ENCODE results near the gene CNTN4.

Gene CNTN4

DNA sequence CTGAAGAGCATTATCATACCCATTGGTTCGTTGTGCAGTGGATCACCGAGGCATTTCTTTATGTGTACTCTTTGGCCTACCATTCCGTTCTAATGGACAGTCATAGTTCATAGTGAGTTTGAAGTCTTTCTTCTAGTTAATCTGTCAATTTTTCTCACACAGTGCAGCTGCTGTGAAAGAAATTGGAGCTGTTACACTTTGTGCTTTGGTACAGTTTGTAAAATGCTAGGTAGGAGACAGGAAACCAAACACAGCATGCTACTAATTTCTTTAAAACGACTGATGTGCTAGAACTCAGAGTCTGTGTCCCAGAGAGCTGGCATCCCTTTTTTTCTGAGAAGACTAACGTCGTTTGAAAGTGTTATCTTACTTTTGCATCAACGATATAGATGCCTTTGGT, 218.9 kb downstream of the CNTN4 start:
- DNase-seq (ENCODE audit: low read depth in 1 of 2, low spot score in 1 of 2), result no peak
- H3K27me3 ChIP-seq (ENCODE audit: insufficient read depth, poor library complexity, severe bottlenecking), result no peaks in the 10 kb centered on the region
- H3K4me3 ChIP-seq (replicated peaks; ENCODE audit: insufficient read depth, low read length), result no peak overlapping the region
- no peak overlapping the region for H3K27ac ChIP-seq (replicated peaks)
- TF ChIP-seq CTCF (IDR thresholded peaks at IDR 0.05; ENCODE audit: insufficient read depth, low read length) (no peak), REST (IDR thresholded peaks at IDR 0.05; ENCODE audit: insufficient replicate concordance, low read depth) (no peak), POLR2AphosphoS5 (IDR thresholded peaks at IDR 0.05; ENCODE audit: low read depth) (no peak), SPI1 (IDR thresholded peaks at IDR 0.05; ENCODE audit: borderline replicate concordance, low read depth) (no peak), GABPA (IDR thresholded peaks at IDR 0.05; ENCODE audit: low read depth) (no peak)

DNA sequence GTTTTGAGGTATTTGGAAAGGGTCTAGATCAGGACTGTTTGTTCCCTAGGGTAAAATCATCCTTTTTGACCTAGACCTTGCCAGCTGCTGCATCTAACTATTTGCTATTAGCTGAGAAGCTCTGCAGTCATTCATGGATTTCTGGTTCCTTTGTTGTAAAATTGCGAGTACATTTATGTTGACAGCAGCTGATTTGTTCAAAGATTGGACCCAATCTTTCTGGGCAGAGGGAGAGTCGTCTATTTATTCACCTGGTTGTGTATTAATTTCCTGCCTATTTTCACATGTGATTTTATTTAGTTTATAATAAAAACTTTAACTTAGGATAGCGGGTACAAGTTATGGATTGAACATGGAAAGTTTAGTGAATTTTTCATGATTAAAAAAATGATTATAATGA, 236.3 kb downstream of the CNTN4 start:
- no peak for DNase-seq (ENCODE audit: low read depth in 1 of 2, low spot score in 1 of 2)
- Histone ChIP-seq H3K4me3 (replicated peaks; ENCODE audit: insufficient read depth, low read length) (no peak overlapping the region), H3K27me3 (ENCODE audit: insufficient read depth, poor library complexity, severe bottlenecking) (no peaks in the 10 kb centered on the region), H3K27ac (replicated peaks) (no peak overlapping the region)
- no peak for TF ChIP-seq CTCF (IDR thresholded peaks at IDR 0.05; ENCODE audit: insufficient read depth, low read length)

DNA sequence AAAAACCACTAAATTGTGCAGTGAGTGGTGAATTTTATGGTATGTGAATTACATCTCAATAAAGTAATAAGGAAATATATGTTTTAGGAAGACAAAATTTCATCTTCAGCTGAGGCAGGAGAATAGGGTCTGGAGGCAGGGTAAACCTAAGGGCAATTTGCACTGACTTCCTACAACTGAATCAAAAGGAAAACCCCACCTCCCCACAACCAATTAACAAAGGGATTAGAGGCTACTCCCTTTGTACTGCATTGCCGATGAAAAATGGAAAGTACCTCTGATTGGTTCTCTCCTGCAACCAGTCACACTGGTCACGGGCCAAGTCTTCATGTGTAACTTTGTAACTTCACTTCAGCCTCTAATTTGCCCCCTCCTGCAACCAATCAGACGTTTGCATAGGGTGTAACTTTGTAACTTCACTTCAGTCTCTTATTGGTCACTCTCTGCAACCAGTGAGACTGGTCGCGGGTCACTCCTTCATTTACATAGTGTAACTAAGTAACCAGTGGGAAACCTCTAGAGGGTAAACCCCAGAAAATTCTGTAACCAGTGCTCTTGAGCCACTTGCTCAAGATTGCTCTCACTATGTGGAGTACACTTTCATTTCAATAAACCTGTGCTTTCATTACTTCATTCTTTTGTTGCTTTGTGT, 244.5 kb downstream of the CNTN4 start:
- no peak overlapping the region for H3K4me3 ChIP-seq (replicated peaks; ENCODE audit: insufficient read depth, low read length)
- DNase-seq (ENCODE audit: low read depth in 1 of 2, low spot score in 1 of 2), result no peak
- no peak overlapping the region for H3K27ac ChIP-seq (replicated peaks)
- H3K27me3 ChIP-seq (ENCODE audit: insufficient read depth, poor library complexity, severe bottlenecking), result no peaks in the 10 kb centered on the region
- TF ChIP-seq CTCF (IDR thresholded peaks at IDR 0.05; ENCODE audit: insufficient read depth, low read length) (no peak), REST (IDR thresholded peaks at IDR 0.05; ENCODE audit: insufficient replicate concordance, low read depth) (no peak), SPI1 (IDR thresholded peaks at IDR 0.05; ENCODE audit: borderline replicate concordance, low read depth) (no peak), GABPA (IDR thresholded peaks at IDR 0.05; ENCODE audit: low read depth) (no peak), POLR2AphosphoS5 (IDR thresholded peaks at IDR 0.05; ENCODE audit: low read depth) (no peak)

- no peak for DNase-seq (ENCODE audit: low read depth in 1 of 2, low spot score in 1 of 2)
- Histone ChIP-seq H3K27ac (replicated peaks) (no peak overlapping the region), H3K4me3 (replicated peaks; ENCODE audit: insufficient read depth, low read length) (no peak overlapping the region), H3K27me3 (ENCODE audit: insufficient read depth, poor library complexity, severe bottlenecking) (no peaks in the 10 kb centered on the region)
- no peak for TF ChIP-seq CTCF (IDR thresholded peaks at IDR 0.05; ENCODE audit: insufficient read depth, low read length)
- TF ChIP-seq POLR2AphosphoS5 (IDR thresholded peaks at IDR 0.05; ENCODE audit: low read depth), result no peak
- TF ChIP-seq SPI1 (IDR thresholded peaks at IDR 0.05; ENCODE audit: borderline replicate concordance, low read depth), result no peak
- no peak for TF ChIP-seq GABPA (IDR thresholded peaks at IDR 0.05; ENCODE audit: low read depth)
- TF ChIP-seq REST (IDR thresholded peaks at IDR 0.05; ENCODE audit: insufficient replicate concordance, low read depth), result no peak
Observed at GRCh38 chr3:2352134-2352762, 253.6 kb downstream of the CNTN4 start.
